Left ventricle myocardium inferior (tissue), 1 donor: ENCODE data around the gene PHKB. TPM values are rescaled to one million over a fixed set of nuclear protein-coding genes. Genes with fewer than 3 reads are reported as not detected.
"Not testable (repeated sequence)": the region's sequence is repeated elsewhere in the genome, so short reads cannot be mapped to it uniquely, and the experiment has no call there.

ENCODE experiments used
- DNase-seq: peaks from one replicate; pipeline ENCODE4 v3.0.0-alpha.2; 2020
- H3K27ac ChIP-seq: fragments of 200-600 bp; replicated peaks from 2 replicates; pipeline ENCODE4 v1.8.0; 2021
- H3K27me3 ChIP-seq: fragments of 200-600 bp; 2 replicates; pipeline ENCODE4 v1.8.0; 2021; ENCODE audit warnings: low read depth
- H3K36me3 ChIP-seq: fragments of 200-600 bp; 2 replicates; pipeline ENCODE4 v1.8.0; 2021
- H3K4me1 ChIP-seq: fragments of 200-600 bp; 2 replicates; pipeline ENCODE4 v1.8.0; 2021
- H3K4me3 ChIP-seq: fragments of 200-600 bp; 2 replicates; pipeline ENCODE4 v1.8.0; 2021; ENCODE audit warnings: mild to moderate bottlenecking, moderate library complexity
- H3K9me3 ChIP-seq: fragments of 200-600 bp; replicated peaks from 2 replicates; pipeline ENCODE4 v1.8.0; 2021
- CTCF ChIP-seq: fragments of 200-600 bp; IDR thresholded peaks from 2 replicates; pipeline ENCODE4 v1.8.0; 2021; ENCODE audit warnings: antibody characterized with exemption, mild to moderate bottlenecking, borderline replicate concordance
- intact Hi-C: fragments of 100-400 bp; cut with micrococcal nuclease; formaldehyde crosslinking; loops from one replicate; pipeline ENCODE4 v1.11.0; 2022
- total RNA-seq: library from RNA; stranded (reverse); fragmentation: NEBNext Ultra II Directional; extraction: Animal tissue kit (Norgen Biotek cat#: 25700); gene quantifications from one replicate; pipeline ENCODE4 v1.2.1, GENCODE V29; 2021
- donor health status: DM: no; HTN: yes; CAD: no; lungs with severe emphysema.

PHKB gene
- total RNA-seq, 1 donor from 2014 or later: 63.2 TPM

DNA sequence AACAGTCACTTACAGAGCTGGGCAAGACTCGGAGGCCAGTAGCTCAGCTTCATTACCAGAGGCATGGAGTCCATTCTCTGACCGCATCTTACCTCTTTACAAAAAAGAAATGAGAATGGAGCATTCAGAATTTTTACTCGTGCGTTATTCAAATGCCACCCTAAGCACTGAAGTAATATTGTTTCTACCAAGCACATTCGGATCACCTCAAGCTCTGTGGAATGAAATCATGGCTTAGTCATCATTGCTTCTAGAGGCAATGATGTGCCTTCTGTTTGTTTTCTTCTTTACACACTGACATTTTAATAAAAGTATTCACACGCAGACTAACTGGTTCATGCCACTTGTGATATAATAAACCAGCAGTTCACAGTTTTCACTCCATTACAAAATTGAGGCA lies 206.8 kb downstream of the PHKB start:
- Histone ChIP-seq H3K27ac (no peak overlapping the region), H3K27me3 (no peaks in the 10 kb centered on the region), H3K36me3 (peaks cover 68% of the 10 kb centered on the region), H3K9me3 (no peaks in the 10 kb centered on the region), H3K4me3 (no peak overlapping the region), H3K4me1 (no peaks in the 10 kb centered on the region)
- intact Hi-C loops: no loop called here
- DNase-seq: no peak
- TF ChIP-seq CTCF: no peak

- H3K36me3 ChIP-seq: peaks cover 69% of the 10 kb centered on the region
- DNase-seq: no peak
- no peak overlapping the region for H3K4me3 ChIP-seq
- intact Hi-C loops: no loop called here
- no peak for TF ChIP-seq CTCF
- H3K27ac ChIP-seq: no peak overlapping the region
- H3K9me3 ChIP-seq: peaks cover under 1% of the 10 kb centered on the region
- H3K4me1 ChIP-seq: no peaks in the 10 kb centered on the region
- H3K27me3 ChIP-seq: no peaks in the 10 kb centered on the region
Observed at GRCh38 chr16:47672475-47672874, 211.3 kb downstream of the PHKB start.

DNA sequence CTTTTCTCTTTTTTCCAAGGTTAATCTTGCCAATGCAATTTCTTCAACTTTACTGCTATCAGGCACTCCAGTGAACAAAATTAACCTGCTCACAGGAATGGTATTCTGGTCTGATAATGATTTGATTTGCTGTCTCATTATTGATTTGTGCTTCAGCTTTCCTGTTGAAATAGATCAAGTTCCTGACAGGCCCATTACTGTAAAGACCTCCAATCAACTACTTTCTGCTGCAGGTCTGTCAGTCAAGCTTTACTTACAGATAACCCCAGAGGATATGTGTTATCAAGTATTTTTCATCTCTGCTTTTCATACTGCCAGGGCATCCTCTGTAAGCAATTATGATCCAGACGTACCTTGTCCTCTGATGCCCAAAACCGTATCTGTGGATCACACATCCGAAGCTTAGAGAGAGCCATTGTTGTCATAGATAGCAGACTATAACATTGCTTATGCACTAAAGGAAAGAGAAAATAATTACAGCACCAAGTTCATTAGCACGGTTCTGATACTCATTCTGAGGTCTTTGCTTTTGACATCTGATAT lies 215.6 kb downstream of the PHKB start:
- Histone ChIP-seq H3K4me3 (no peak overlapping the region), H3K27ac (no peak overlapping the region), H3K4me1 (no peaks in the 10 kb centered on the region), H3K9me3 (peaks cover 10% of the 10 kb centered on the region), H3K36me3 (peaks cover 41% of the 10 kb centered on the region), H3K27me3 (no peaks in the 10 kb centered on the region)
- intact Hi-C loops: no loop called here
- DNase-seq: no peak
- no peak for TF ChIP-seq CTCF

DNA sequence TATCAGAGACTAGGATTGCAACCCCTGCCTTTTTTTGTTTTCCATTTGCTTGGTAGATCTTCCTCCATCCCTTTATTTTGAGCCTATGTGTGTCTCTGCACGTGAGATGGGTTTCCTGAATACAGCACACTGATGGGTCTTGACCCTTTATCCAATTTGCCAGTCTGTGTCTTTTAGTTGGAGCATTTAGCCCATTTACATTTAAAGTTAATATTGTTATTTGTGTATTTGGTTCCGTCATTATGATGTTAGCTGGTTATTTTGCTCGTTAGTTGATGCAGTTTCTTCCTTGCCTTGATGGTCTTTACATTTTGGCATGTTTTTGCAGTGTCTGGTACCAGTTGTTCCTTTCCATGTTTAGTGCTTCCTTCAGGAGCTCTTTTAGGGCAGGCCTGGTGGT lies 220.4 kb downstream of the PHKB start:
- Histone ChIP-seq H3K36me3 (peaks cover 55% of the 10 kb centered on the region), H3K9me3 (peaks cover 26% of the 10 kb centered on the region)
- H3K4me1 ChIP-seq, intact Hi-C loops, H3K4me3 ChIP-seq, H3K27ac ChIP-seq, DNase-seq, H3K27me3 ChIP-seq: not testable (repeated sequence)

GRCh38 chr16:47687694-47688093 lies 226.6 kb downstream of the PHKB start:
- H3K4me1 ChIP-seq: no peaks in the 10 kb centered on the region
- no peaks in the 10 kb centered on the region for H3K27me3 ChIP-seq
- H3K27ac ChIP-seq: no peak overlapping the region
- H3K36me3 ChIP-seq: peaks cover 83% of the 10 kb centered on the region
- DNase-seq: no peak
- no peak overlapping the region for H3K4me3 ChIP-seq
- H3K9me3 ChIP-seq: peaks cover 8% of the 10 kb centered on the region
- intact Hi-C loops: no loop called here
- no peak for TF ChIP-seq CTCF

- Histone ChIP-seq H3K4me1 (no peaks in the 10 kb centered on the region), H3K27ac (no peak overlapping the region), H3K9me3 (no peaks in the 10 kb centered on the region), H3K36me3 (peaks cover 93% of the 10 kb centered on the region), H3K4me3 (no peak overlapping the region), H3K27me3 (no peaks in the 10 kb centered on the region)
- TF ChIP-seq CTCF: no peak
- DNase-seq: no peak
- intact Hi-C loops: no loop called here
Observed at GRCh38 chr16:47693226-47693625, 232.1 kb downstream of the PHKB start.
